ENCODE measurements around the gene ANAPC2.

Gene ANAPC2

GRCh38 chr9:137215196-137215986, 27.0 kb upstream of the ANAPC2 start:
- DNase-seq (ENCODE audit: low read depth): no peak

DNA sequence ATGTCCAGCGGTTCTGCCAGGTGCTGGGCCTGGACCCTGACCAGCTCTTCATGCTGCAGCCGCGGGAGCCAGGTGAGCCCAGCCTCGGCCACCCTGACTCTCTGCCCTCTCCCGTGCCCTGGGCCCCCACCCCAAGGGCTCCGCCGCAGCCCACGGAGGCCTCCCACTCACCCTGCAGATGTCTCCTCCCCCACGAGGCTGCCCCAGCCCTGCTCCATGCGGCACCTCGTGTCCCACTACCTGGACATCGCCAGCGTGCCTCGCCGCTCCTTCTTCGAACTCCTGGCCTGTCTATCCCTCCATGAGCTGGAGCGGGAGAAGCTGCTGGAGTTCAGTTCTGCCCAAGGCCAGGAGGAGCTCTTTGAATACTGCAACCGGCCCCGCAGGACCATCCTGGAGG, 26.3 kb upstream of the ANAPC2 start:
- DNase-seq (ENCODE audit: low read depth): no peak

DNA sequence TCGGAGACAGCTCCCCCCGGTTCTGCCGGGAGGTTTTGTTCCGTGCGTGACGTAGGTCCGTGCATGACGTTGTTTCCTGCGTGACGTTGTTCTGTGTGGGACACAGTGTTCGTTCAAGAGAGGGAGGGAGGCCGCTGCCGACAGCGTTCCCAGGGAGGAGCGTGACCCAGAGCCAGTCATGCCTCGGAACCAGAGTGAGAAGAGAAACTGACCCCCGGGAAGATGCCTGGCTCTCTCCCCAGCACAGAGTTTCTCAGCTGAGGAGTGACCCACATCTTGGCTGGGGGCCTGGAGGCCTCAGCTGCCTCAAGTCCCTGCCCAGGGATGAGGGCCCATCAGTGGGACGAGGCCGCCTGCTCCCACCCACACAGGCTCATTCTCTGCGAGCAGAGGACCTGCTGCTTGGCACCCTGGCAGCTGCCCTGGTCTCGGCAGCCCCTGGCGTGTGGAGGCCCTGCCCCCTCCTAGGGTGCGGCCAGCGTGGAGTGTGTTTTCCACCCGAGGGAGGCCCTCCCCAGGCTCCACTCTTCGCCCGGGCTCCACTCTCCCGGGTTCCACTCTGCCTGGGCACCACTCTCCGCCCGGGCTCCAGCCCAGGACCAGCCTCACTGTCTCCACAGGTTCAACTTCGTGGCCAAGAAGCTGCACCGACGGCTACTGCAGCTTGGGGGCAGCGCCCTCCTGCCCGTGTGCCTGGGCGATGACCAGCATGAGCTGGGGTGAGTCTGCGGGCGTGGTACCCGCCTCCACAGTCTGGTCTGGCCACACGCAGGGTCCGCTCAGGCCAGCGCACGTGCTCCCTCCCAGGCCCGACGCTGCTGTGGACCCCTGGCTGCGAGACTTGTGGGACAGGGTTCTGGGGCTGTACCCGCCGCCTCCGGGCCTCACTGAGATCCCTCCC, 25.1 kb upstream of the ANAPC2 start:
- DNase-seq (ENCODE audit: low read depth): peak; percentile 28

GRCh38 chr9:137212520-137212919, 24.2 kb upstream of the ANAPC2 start:
- no peak for DNase-seq (ENCODE audit: low read depth)

DNA sequence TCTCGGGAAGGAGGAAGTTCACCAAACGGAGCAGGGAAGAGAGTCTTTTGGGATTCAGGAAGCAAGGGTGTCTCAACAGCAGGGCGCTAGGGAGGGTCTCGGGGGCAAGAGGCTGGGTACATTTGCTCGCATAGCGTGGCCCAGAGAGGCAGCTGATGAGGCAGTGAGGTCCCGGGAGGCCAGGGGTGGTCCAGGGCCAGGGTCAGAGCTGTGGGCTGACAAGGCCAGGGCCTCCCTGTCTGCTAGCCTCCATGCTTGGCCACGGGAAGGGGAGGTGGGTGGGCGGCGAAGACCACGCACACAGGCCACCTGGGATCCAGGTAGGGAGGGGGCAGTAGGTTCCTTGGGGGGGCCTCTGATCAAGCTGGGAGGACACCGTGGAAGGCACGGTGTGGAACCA, 23.2 kb upstream of the ANAPC2 start:
- DNase-seq (ENCODE audit: low read depth): no peak

- DNase-seq (ENCODE audit: low read depth): no peak
Measured at GRCh38 chr9:137206602-137207001, 18.2 kb upstream of the ANAPC2 start.

DNA sequence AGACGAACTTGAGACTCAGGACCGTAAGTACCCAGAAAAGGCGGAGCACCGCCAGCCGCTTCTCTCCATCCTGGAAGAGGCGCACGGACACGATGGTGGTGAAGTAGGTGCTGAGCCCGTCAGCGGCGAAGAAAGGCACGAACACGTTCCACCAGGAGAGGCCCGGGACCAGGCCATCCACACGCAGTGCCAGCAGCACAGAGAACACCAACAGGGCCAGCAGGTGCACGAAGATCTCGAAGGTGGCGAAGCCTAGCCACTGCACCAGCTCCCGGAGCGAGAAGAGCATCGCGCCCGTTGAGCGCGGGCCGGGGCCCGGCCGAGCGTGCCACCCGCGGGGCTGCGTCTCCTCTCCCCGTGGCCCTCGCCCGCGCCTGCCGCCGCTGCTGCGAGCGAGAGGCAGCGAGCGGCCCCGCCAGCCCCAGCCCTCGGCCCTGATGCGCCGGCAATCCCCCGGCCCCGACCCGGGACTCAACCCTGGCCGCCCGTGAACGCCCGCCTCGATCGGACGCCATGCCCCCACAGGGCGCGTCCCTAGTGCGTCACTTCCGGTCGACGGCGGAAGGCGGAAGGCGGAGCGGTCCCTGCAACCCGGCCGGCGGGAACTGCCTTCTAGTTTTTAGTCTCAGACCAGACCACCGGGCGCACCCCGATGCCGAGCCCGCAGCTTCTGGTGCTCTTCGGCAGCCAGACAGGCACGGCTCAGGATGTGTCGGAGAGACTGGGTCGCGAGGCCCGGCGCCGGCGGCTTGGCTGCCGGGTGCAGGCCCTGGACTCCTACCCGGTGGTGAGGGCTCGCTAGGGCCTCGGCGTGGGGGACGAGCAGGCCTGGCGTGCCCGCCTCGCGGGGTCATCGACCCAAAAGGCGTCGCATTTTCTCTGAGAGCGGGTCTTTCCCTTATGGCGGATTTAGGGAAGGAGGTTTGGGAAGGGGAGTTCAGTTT, 17.0 kb upstream of the ANAPC2 start, which contains the start of the genes NDOR1 and TMEM203:
Gene NDOR1 (plus strand): TSS at position 575 of the 944 bp plus-strand sequence. CDS start 78 bp downstream, at position 653.
Gene TMEM203 (minus strand): TSS at position 523 of the 944 bp plus-strand sequence. CDS start 234 bp downstream, at position 289.
- peak; percentile 89 for DNase-seq (ENCODE audit: low read depth)

DNA sequence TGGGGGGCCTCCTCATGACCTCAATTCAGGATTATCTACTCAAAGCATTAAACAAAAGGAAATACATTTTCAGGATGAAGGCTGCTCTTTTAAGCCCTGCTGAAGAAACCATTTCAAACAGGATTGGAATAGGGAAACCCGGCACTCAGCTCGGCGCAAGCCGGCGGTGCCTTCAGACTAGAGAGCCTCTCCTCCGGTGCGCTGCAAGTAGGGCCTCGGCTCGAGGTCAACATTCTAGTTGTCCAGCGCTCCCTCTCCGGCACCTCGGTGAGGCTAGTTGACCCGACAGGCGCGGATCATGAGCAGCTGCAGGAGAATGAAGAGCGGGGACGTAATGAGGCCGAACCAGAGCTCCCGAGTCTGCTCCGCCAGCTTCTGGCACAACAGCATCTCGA, 16.4 kb upstream of the ANAPC2 start:
- DNase-seq (ENCODE audit: low read depth): no peak

- no peak for DNase-seq (ENCODE audit: low read depth)
Measured at GRCh38 chr9:137202966-137203365, 14.6 kb upstream of the ANAPC2 start.

GRCh38 chr9:137201205-137201868, 13.0 kb upstream of the ANAPC2 start:
- no peak for DNase-seq (ENCODE audit: low read depth)

- DNase-seq (ENCODE audit: low read depth): peak; percentile 100
Measured at GRCh38 chr9:137200311-137201204, 12.2 kb upstream of the ANAPC2 start, which contains the start of gene TPRN. Gene TPRN (minus strand): TSS chr9:137200741. CDS start chr9:137200711, 30 bp downstream.

GRCh38 chr9:137199411-137200121, 11.2 kb upstream of the ANAPC2 start:
- peak; percentile 40 for DNase-seq (ENCODE audit: low read depth)

DNA sequence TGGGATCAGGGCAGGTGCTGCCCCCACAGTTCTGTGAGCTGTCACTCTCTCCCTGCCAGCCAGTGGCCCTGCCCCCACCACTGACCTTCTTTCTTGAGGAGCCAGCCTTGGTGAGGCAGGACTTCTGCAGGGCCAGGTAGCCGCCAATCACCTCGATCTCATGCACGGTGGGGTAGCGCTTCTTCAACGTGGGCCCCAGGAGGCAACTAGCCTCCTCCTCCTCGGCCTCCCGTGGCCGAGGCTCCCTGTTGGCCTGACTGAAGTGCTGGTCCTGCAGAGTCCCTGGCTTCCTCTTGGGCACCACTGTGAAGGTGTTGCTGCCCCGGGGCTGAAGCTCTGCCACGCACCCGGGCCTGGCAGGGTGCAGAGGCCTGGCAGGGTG, 10.5 kb upstream of the ANAPC2 start:
- DNase-seq (ENCODE audit: low read depth): no peak

- no peak for DNase-seq (ENCODE audit: low read depth)
Measured at GRCh38 chr9:137198051-137198901, 9.9 kb upstream of the ANAPC2 start.

- DNase-seq (ENCODE audit: low read depth): no peak
Measured at GRCh38 chr9:137195525-137196220, 7.3 kb upstream of the ANAPC2 start.

- no peak for DNase-seq (ENCODE audit: low read depth)
Measured at GRCh38 chr9:137194909-137195308, 6.5 kb upstream of the ANAPC2 start.

GRCh38 chr9:137194388-137194787, 6.0 kb upstream of the ANAPC2 start:
- DNase-seq (ENCODE audit: low read depth): no peak

- DNase-seq (ENCODE audit: low read depth): no peak
Measured at GRCh38 chr9:137193771-137194170, 5.4 kb upstream of the ANAPC2 start.
